GM12878 (cell line): Measurements from ENCODE around the gene MRPL39. TPM values are rescaled to one million over a fixed set of nuclear protein-coding genes. Genes with fewer than 3 reads are reported as not detected.

Experiments
- ASH2L ChIP-seq: fragments of 300-600, 200-600 bp; sonication (generic); IDR thresholded peaks from 2 replicates; pipeline ENCODE4 v1.6.1; 2017; ENCODE audit warnings: low read depth, mild to moderate bottlenecking, borderline replicate concordance
- BCL11A ChIP-seq: IDR thresholded peaks from 2 replicates; pipeline ENCODE4 v1.6.1; 2011; ENCODE audit warnings: low read depth, low read length
- CREM ChIP-seq: IDR thresholded peaks from 2 replicates; pipeline ENCODE4 v1.6.1; 2014; ENCODE audit warnings: antibody characterized with exemption, low read depth
- EED ChIP-seq: sonication (generic); IDR thresholded peaks from 2 replicates; pipeline ENCODE4 v1.6.1; 2016; ENCODE audit warnings: antibody characterized with exemption, low read depth
- EP300 ChIP-seq, 2 experiments: fragments of 150-350 bp in 1 of 2; IDR thresholded peaks; 2 replicates each; pipeline ENCODE4 v1.6.1; 2011 to 2012; ENCODE audit warnings: low read depth in 2 of 2, low read length in 2 of 2, borderline replicate concordance in 1 of 2, improper control_type of control experiment in 1 of 2, inconsistent platforms in 1 of 2; ENCODE audit not compliant: control insufficient read depth in 1 of 2
- ESRRA ChIP-seq: IDR thresholded peaks from 2 replicates; pipeline ENCODE4 v1.6.1; 2012; ENCODE audit warnings: mild to moderate bottlenecking, low read length, improper control_type of control experiment
- EZH2 ChIP-seq: IDR thresholded peaks from 2 replicates; pipeline ENCODE4 v1.6.1; 2012; ENCODE audit warnings: low read depth, mild to moderate bottlenecking, control low read depth, inconsistent platforms, low read length, borderline replicate concordance; ENCODE audit not compliant: control insufficient read depth
- FOXK2 ChIP-seq: fragments of 450-650 bp; IDR thresholded peaks from 2 replicates; pipeline ENCODE4 v1.6.1; 2017; ENCODE audit warnings: mild to moderate bottlenecking, moderate library complexity
- FOXM1 ChIP-seq: IDR thresholded peaks from 2 replicates; pipeline ENCODE4 v1.6.1; 2012; ENCODE audit warnings: low read depth, mild to moderate bottlenecking, inconsistent platforms, low read length, moderate library complexity
- HCFC1 ChIP-seq: fragments of 150-350 bp; IDR thresholded peaks from 2 replicates; pipeline ENCODE4 v1.6.1; 2014; ENCODE audit warnings: low read length
- MTA3 ChIP-seq: IDR thresholded peaks from 2 replicates; pipeline ENCODE4 v1.6.1; 2012; ENCODE audit warnings: low read length, inconsistent platforms, borderline replicate concordance
- NR2C2 ChIP-seq: IDR thresholded peaks from 2 replicates; pipeline ENCODE4 v1.6.1; 2011; ENCODE audit warnings: borderline replicate concordance, low read depth; ENCODE audit not compliant: control insufficient read depth, insufficient read length
- NR2F1 ChIP-seq: fragments of 450-650 bp; conservative IDR thresholded peaks from 2 replicates; pipeline ENCODE4 v1.6.1; 2017; ENCODE audit warnings: mild to moderate bottlenecking
- POLR2AphosphoS2 ChIP-seq: IDR thresholded peaks from 2 replicates; pipeline ENCODE4 v1.6.1; 2011; ENCODE audit warnings: low read depth, mild to moderate bottlenecking, low read length, improper control_type of control experiment, moderate library complexity
- POLR2AphosphoS5 ChIP-seq: IDR thresholded peaks from 2 replicates; pipeline ENCODE4 v1.6.1; 2011; ENCODE audit warnings: mild to moderate bottlenecking, low read length, inconsistent platforms
- POU2F2 ChIP-seq: IDR thresholded peaks from 3 replicates; pipeline ENCODE4 v1.6.1; 2011; ENCODE audit warnings: low read depth, mild to moderate bottlenecking, low read length, borderline replicate concordance
- TCF7 ChIP-seq: IDR thresholded peaks from 2 replicates; pipeline ENCODE4 v1.6.1; 2014; ENCODE audit warnings: antibody characterized with exemption, borderline replicate concordance
- ZNF274 ChIP-seq: IDR thresholded peaks from one replicate; pipeline ENCODE4 v1.8.0; 2011; ENCODE audit not compliant: insufficient read length, insufficient read depth
- ZNF384 ChIP-seq: IDR thresholded peaks from 2 replicates; pipeline ENCODE4 v1.6.1; 2012; ENCODE audit warnings: low read depth, mild to moderate bottlenecking, low read length, improper control_type of control experiment, borderline replicate concordance
- ZSCAN29 ChIP-seq: fragments of 450-650 bp; IDR thresholded peaks from 2 replicates; pipeline ENCODE4 v1.6.1; 2017; ENCODE audit warnings: mild to moderate bottlenecking, moderate library complexity
- polyA plus RNA-seq, 11 experiments: library from polyadenylated mRNA; depleted of rRNA in 4 of 11; unstranded in 6 of 11; stranded (reverse) in 5 of 11; fragments of >200 nt; fragmentation: Nextera tagmentation in 4 of 11; fragmentation: Illumina TruSeq in 1 of 11; extraction: Ambion mirVana in 4 of 11; extraction: Trizol in 1 of 11; gene quantifications; 1 replicate in 1 of 11; 2 replicates in 10 of 11; pipeline versions ENCODE4 v1.2.1 to v1.2.3, GENCODE V29; 2011 to 2016; ENCODE audit warnings: inconsistent platforms in 2 of 11, missing spikeins in 2 of 11, low read depth in 1 of 11
- total RNA-seq, 4 experiments: library from RNA; depleted of rRNA in 3 of 4; stranded (reverse); fragments of >200 nt in 3 of 4; fragmentation: Illumina TruSeq in 1 of 4; extraction: Trizol in 1 of 4; gene quantifications; 2 replicates each; pipeline versions ENCODE4 v1.2.1 to v1.2.3, GENCODE V29; 2013 to 2021
- TF ChIP-seq, protein P1 (sequence below): fragments of 450-650 bp; IDR thresholded peaks from 2 replicates; pipeline ENCODE4 v1.6.1; 2017; ENCODE audit warnings: mild to moderate bottlenecking, moderate library complexity
- TF ChIP-seq, protein P2 (sequence below): fragments of 150-350 bp; IDR thresholded peaks from 2 replicates; pipeline ENCODE4 v1.6.1; 2014; ENCODE audit warnings: mild to moderate bottlenecking, low read depth, low read length
- TF ChIP-seq, protein P3 (sequence below): IDR thresholded peaks from 2 replicates; pipeline ENCODE4 v1.6.1; 2011; ENCODE audit warnings: mild to moderate bottlenecking, low read depth, low read length, moderate library complexity; ENCODE audit not compliant: insufficient replicate concordance
- TF ChIP-seq, protein P4 (sequence below): IDR thresholded peaks from 2 replicates; pipeline ENCODE4 v1.6.1; 2012; ENCODE audit warnings: low read depth, low read length, improper control_type of control experiment

MRPL39 gene
- total and polyA plus RNA-seq, 10 of the 15 experiments (the other 5 are each of a cell fraction or from before 2014, with no cell fraction given): 68.8 to 292 (median 120) TPM

DNA sequence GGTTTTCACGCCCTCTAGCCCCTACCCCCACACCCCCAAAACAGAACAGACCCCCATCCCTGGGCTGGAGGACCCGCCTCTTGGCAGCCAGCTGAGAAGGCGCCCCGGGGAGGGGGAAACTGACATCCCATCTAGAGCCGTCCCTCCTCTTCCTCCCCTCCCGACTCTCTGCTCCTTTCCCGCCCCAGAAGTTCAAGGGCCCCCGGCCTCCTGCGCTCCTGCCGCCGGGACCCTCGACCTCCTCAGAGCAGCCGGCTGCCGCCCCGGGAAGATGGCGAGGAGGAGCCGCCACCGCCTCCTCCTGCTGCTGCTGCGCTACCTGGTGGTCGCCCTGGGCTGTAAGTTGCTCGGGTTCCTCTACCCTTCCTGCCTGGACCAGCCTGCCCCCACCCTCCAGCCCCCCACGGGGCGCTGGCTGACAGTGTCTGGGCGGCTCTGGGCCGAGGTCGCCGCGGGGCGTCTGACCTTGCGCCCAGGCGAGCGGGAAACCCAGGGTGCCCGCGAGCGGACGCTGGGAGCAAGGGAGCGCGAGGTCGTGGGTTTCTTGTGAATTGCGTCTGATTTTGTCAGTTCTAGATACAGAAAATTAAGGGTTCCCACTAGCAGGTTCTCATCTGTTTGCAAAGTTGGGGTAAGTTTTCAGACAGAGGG is 32.4 kb upstream of the MRPL39 start (continued):
- TF ChIP-seq, protein P1, sequence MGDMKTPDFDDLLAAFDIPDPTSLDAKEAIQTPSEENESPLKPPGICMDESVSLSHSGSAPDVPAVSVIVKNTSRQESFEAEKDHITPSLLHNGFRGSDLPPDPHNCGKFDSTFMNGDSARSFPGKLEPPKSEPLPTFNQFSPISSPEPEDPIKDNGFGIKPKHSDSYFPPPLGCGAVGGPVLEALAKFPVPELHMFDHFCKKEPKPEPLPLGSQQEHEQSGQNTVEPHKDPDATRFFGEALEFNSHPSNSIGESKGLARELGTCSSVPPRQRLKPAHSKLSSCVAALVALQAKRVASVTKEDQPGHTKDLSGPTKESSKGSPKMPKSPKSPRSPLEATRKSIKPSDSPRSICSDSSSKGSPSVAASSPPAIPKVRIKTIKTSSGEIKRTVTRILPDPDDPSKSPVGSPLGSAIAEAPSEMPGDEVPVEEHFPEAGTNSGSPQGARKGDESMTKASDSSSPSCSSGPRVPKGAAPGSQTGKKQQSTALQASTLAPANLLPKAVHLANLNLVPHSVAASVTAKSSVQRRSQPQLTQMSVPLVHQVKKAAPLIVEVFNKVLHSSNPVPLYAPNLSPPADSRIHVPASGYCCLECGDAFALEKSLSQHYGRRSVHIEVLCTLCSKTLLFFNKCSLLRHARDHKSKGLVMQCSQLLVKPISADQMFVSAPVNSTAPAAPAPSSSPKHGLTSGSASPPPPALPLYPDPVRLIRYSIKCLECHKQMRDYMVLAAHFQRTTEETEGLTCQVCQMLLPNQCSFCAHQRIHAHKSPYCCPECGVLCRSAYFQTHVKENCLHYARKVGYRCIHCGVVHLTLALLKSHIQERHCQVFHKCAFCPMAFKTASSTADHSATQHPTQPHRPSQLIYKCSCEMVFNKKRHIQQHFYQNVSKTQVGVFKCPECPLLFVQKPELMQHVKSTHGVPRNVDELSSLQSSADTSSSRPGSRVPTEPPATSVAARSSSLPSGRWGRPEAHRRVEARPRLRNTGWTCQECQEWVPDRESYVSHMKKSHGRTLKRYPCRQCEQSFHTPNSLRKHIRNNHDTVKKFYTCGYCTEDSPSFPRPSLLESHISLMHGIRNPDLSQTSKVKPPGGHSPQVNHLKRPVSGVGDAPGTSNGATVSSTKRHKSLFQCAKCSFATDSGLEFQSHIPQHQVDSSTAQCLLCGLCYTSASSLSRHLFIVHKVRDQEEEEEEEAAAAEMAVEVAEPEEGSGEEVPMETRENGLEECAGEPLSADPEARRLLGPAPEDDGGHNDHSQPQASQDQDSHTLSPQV: no peak
- TF ChIP-seq EZH2: no peak
- peak; percentile 30; the same call in 1 of the 2 replicates for TF ChIP-seq CREM
- no peak for TF ChIP-seq NR2C2
- TF ChIP-seq FOXM1: no peak
- no peak for TF ChIP-seq POLR2AphosphoS2
- no peak for TF ChIP-seq TCF7
- peak; percentile 68 for TF ChIP-seq NR2F1
- TF ChIP-seq, protein P2, sequence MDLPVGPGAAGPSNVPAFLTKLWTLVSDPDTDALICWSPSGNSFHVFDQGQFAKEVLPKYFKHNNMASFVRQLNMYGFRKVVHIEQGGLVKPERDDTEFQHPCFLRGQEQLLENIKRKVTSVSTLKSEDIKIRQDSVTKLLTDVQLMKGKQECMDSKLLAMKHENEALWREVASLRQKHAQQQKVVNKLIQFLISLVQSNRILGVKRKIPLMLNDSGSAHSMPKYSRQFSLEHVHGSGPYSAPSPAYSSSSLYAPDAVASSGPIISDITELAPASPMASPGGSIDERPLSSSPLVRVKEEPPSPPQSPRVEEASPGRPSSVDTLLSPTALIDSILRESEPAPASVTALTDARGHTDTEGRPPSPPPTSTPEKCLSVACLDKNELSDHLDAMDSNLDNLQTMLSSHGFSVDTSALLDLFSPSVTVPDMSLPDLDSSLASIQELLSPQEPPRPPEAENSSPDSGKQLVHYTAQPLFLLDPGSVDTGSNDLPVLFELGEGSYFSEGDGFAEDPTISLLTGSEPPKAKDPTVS: no peak
- TF ChIP-seq ZNF274: no peak
- TF ChIP-seq EP300 (IDR thresholded peaks at IDR 0.05; ENCODE audit: borderline replicate concordance in 1 of 2, control insufficient read depth in 1 of 2, low read depth in 2 of 2, low read length in 2 of 2): no peak
- TF ChIP-seq FOXK2: no peak
- TF ChIP-seq, protein P3, sequence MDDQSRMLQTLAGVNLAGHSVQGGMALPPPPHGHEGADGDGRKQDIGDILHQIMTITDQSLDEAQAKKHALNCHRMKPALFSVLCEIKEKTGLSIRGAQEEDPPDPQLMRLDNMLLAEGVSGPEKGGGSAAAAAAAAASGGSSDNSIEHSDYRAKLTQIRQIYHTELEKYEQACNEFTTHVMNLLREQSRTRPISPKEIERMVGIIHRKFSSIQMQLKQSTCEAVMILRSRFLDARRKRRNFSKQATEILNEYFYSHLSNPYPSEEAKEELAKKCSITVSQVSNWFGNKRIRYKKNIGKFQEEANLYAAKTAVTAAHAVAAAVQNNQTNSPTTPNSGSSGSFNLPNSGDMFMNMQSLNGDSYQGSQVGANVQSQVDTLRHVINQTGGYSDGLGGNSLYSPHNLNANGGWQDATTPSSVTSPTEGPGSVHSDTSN: no peak
- TF ChIP-seq HCFC1: no peak
- TF ChIP-seq MTA3: no peak
- TF ChIP-seq ASH2L: no peak
- no peak for TF ChIP-seq POLR2AphosphoS5
- no peak for TF ChIP-seq ZNF384
- no peak for TF ChIP-seq EED
- no peak for TF ChIP-seq ESRRA
- TF ChIP-seq, protein P4, sequence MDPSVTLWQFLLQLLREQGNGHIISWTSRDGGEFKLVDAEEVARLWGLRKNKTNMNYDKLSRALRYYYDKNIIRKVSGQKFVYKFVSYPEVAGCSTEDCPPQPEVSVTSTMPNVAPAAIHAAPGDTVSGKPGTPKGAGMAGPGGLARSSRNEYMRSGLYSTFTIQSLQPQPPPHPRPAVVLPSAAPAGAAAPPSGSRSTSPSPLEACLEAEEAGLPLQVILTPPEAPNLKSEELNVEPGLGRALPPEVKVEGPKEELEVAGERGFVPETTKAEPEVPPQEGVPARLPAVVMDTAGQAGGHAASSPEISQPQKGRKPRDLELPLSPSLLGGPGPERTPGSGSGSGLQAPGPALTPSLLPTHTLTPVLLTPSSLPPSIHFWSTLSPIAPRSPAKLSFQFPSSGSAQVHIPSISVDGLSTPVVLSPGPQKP: no peak
- no peak for TF ChIP-seq POU2F2
- no peak for TF ChIP-seq BCL11A
- no peak for TF ChIP-seq ZSCAN29
